Neural progenitor cell (in vitro differentiated cells): ENCODE results near the gene RNF5. TPM values are rescaled to one million over a fixed set of nuclear protein-coding genes. Genes with fewer than 3 reads are reported as not detected.

Source experiments
- DNase-seq: peaks from one replicate; pipeline ENCODE4 v3.0.0-alpha.2; 2016; ENCODE audit warnings: low spot score
- H2AFZ ChIP-seq: fragments of 200-600 bp; sonication (generic); replicated peaks from 2 replicates; pipeline ENCODE4 v1.6.1; 2016; ENCODE audit warnings: antibody characterized with exemption
- H3F3A ChIP-seq: fragments of 200-600 bp; sonication (generic); 2 replicates; pipeline ENCODE4 v1.6.1; 2016; ENCODE audit warnings: antibody characterized with exemption, low read depth
- H3K27ac ChIP-seq: fragments of 200-600 bp; sonication (generic); 2 replicates; pipeline ENCODE4 v1.5.1; 2016; ENCODE audit warnings: mild to moderate bottlenecking
- H3K27me3 ChIP-seq: fragments of 200-600 bp; sonication (generic); 2 replicates; pipeline ENCODE4 v1.6.1; 2016; ENCODE audit warnings: mild to moderate bottlenecking, moderate library complexity
- H3K36me3 ChIP-seq: fragments of 200-600 bp; sonication (generic); 2 replicates; pipeline ENCODE4 v1.5.1; 2016
- H3K4me1 ChIP-seq: fragments of 200-600 bp; sonication (generic); 2 replicates; pipeline ENCODE4 v1.6.1; 2016; ENCODE audit warnings: mixed run types
- H3K4me2 ChIP-seq: fragments of 200-600 bp; sonication (generic); 2 replicates; pipeline ENCODE4 v1.6.1; 2016
- H3K4me3 ChIP-seq: fragments of 200-600 bp; sonication (generic); 2 replicates; pipeline ENCODE4 v1.5.1; 2016
- H3K79me2 ChIP-seq: fragments of 200-600 bp; sonication (generic); 2 replicates; pipeline ENCODE4 v1.6.1; 2016; ENCODE audit warnings: low read depth
- H3K9ac ChIP-seq: fragments of 200-600 bp; sonication (generic); 2 replicates; pipeline ENCODE4 v1.6.1; 2016
- H3K9me3 ChIP-seq: fragments of 200-600 bp; sonication (generic); 2 replicates; pipeline ENCODE4 v1.5.1; 2016; ENCODE audit warnings: low read depth
- H4K20me1 ChIP-seq: fragments of 200-600 bp; sonication (generic); 2 replicates; pipeline ENCODE4 v1.6.1; 2016; ENCODE audit warnings: low read depth
- H3K27ac Mint-ChIP-seq: 3 replicates; pipeline ENCODE4 v1.8.0; 2021; ENCODE audit warnings: mixed read lengths
- H3K27me3 Mint-ChIP-seq: 2 replicates; pipeline ENCODE4 v1.8.0; 2022; ENCODE audit warnings: low read depth, mild to moderate bottlenecking, inconsistent platforms, moderate library complexity, mixed read lengths; ENCODE audit not compliant: insufficient read depth
- H3K36me3 Mint-ChIP-seq: 3 replicates; pipeline ENCODE4 v1.8.0; 2021; ENCODE audit warnings: mixed read lengths
- H3K4me1 Mint-ChIP-seq: 3 replicates; pipeline ENCODE4 v1.8.0; 2021; ENCODE audit warnings: mixed read lengths
- H3K4me3 Mint-ChIP-seq: 3 replicates; pipeline ENCODE4 v1.8.0; 2021; ENCODE audit warnings: mild to moderate bottlenecking, moderate library complexity, mixed read lengths
- H3K9me3 Mint-ChIP-seq: 3 replicates; pipeline ENCODE4 v1.8.0; 2020; ENCODE audit warnings: mixed read lengths
- CTCF ChIP-seq: fragments of 200-600 bp; sonication (generic); IDR thresholded peaks from 2 replicates; pipeline ENCODE4 v1.5.1; 2017; ENCODE audit warnings: antibody characterized with exemption, mild to moderate bottlenecking
- EZH2 ChIP-seq: fragments of 200-600 bp; sonication (generic); IDR thresholded peaks from 2 replicates; pipeline ENCODE4 v1.6.1; 2017; ENCODE audit warnings: antibody characterized with exemption, mild to moderate bottlenecking, moderate library complexity
- EZH2phosphoT487 ChIP-seq: fragments of 200-600 bp; sonication (generic); IDR thresholded peaks from 2 replicates; pipeline ENCODE4 v1.6.1; 2017; ENCODE audit warnings: antibody characterized with exemption
- total RNA-seq: library from RNA; depleted of rRNA; stranded (reverse); fragments of >200 nt; gene quantifications from 2 replicates; pipeline ENCODE4 v1.2.3, GENCODE V29; 2015; ENCODE audit warnings: low replicate concordance

The RNF5 gene
- total RNA-seq, 1 donor from 2014 or later: 129 TPM

- H2AFZ ChIP-seq: no peak overlapping the region
- no peak overlapping the region for H3K27ac ChIP-seq
- H4K20me1 ChIP-seq: no peaks in the 10 kb centered on the region
- H3F3A ChIP-seq: peaks cover 22% of the 10 kb centered on the region
- Mint-ChIP-seq H3K27me3 (no peaks in the 10 kb centered on the region), H3K9me3 (no peaks in the 10 kb centered on the region), H3K4me1 (peaks cover 50% of the 10 kb centered on the region), H3K27ac (no peak overlapping the region), H3K4me3 (no peak overlapping the region), H3K36me3 (peaks cover 2% of the 10 kb centered on the region)
- no peak for TF ChIP-seq EZH2phosphoT487
- no peak for TF ChIP-seq CTCF
- TF ChIP-seq EZH2: no peak
- H3K27me3 ChIP-seq: no peaks in the 10 kb centered on the region
- H3K4me2 ChIP-seq: no peak overlapping the region
- H3K36me3 ChIP-seq: no peaks in the 10 kb centered on the region
- no peak overlapping the region for H3K4me3 ChIP-seq
- H3K4me1 ChIP-seq: peaks cover 23% of the 10 kb centered on the region
- no peak for DNase-seq
- H3K9me3 ChIP-seq: no peaks in the 10 kb centered on the region
- H3K9ac ChIP-seq: no peak overlapping the region
- no peaks in the 10 kb centered on the region for H3K79me2 ChIP-seq
Observed at GRCh38 chr6:32198866-32199265, 20.7 kb downstream of the RNF5 start.

- Mint-ChIP-seq H3K27ac (no peak overlapping the region), H3K9me3 (peaks cover 2% of the 10 kb centered on the region), H3K4me1 (peaks cover 50% of the 10 kb centered on the region), H3K27me3 (peaks cover 8% of the 10 kb centered on the region), H3K4me3 (no peak overlapping the region), H3K36me3 (no peaks in the 10 kb centered on the region)
- Histone ChIP-seq H3K4me2 (no peak overlapping the region), H3K79me2 (no peaks in the 10 kb centered on the region), H3K36me3 (no peaks in the 10 kb centered on the region), H3K27me3 (peaks cover 5% of the 10 kb centered on the region), H3K9me3 (no peaks in the 10 kb centered on the region), H3F3A (peaks cover 12% of the 10 kb centered on the region), H3K9ac (no peak overlapping the region), H3K4me3 (no peak overlapping the region), H4K20me1 (no peaks in the 10 kb centered on the region), H2AFZ (no peak overlapping the region), H3K27ac (no peak overlapping the region), H3K4me1 (peaks cover 21% of the 10 kb centered on the region)
- TF ChIP-seq CTCF (no peak), EZH2 (no peak), EZH2phosphoT487 (no peak)
- no peak for DNase-seq
Observed at GRCh38 chr6:32200711-32201475, 22.7 kb downstream of the RNF5 start.

GRCh38 chr6:32202186-32202585 is 24.0 kb downstream of the RNF5 start:
- no peak for DNase-seq
- Histone ChIP-seq H3K36me3 (no peaks in the 10 kb centered on the region), H3F3A (peaks cover 2% of the 10 kb centered on the region), H3K9me3 (no peaks in the 10 kb centered on the region), H3K4me3 (no peak overlapping the region), H4K20me1 (no peaks in the 10 kb centered on the region), H3K9ac (no peak overlapping the region), H3K79me2 (no peaks in the 10 kb centered on the region), H2AFZ (no peak overlapping the region), H3K27me3 (peaks cover 5% of the 10 kb centered on the region), H3K27ac (no peak overlapping the region), H3K4me2 (no peak overlapping the region), H3K4me1 (peaks cover 14% of the 10 kb centered on the region)
- Mint-ChIP-seq H3K36me3 (no peaks in the 10 kb centered on the region), H3K27me3 (peaks cover 8% of the 10 kb centered on the region), H3K27ac (no peak overlapping the region), H3K9me3 (peaks cover 8% of the 10 kb centered on the region), H3K4me3 (no peak overlapping the region), H3K4me1 (peaks cover 38% of the 10 kb centered on the region)
- no peak for TF ChIP-seq CTCF
- no peak for TF ChIP-seq EZH2
